ENCODE results near the gene ATP5ME. TPM values are rescaled to one million over a fixed set of nuclear protein-coding genes. Genes with fewer than 3 reads are reported as not detected.

Gene ATP5ME
- total RNA-seq, 4 donors from 2014 or later: 123 to 273 (median 193) TPM

DNA sequence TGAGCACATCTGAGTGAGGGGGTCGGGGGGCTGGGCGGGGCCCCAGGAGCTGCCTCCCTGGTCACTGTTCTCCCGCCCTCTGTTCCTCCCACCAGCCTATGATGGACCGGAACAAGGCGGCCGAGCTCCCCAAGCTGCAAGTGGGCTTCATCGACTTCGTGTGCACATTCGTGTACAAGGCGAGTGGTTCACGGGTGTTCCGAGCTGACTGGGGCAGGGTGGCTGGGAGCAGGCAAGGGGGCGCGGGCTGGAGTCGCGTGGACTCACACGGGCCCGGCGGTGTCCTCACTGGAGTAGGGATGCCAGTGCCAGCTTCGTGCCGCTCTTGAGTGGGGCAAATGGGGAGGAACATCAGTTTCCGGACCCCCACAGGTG lies 7.7 kb downstream of the ATP5ME start:
- TF ChIP-seq CTCF (IDR thresholded peaks at IDR 0.05; ENCODE audit: low read depth): no peak

DNA sequence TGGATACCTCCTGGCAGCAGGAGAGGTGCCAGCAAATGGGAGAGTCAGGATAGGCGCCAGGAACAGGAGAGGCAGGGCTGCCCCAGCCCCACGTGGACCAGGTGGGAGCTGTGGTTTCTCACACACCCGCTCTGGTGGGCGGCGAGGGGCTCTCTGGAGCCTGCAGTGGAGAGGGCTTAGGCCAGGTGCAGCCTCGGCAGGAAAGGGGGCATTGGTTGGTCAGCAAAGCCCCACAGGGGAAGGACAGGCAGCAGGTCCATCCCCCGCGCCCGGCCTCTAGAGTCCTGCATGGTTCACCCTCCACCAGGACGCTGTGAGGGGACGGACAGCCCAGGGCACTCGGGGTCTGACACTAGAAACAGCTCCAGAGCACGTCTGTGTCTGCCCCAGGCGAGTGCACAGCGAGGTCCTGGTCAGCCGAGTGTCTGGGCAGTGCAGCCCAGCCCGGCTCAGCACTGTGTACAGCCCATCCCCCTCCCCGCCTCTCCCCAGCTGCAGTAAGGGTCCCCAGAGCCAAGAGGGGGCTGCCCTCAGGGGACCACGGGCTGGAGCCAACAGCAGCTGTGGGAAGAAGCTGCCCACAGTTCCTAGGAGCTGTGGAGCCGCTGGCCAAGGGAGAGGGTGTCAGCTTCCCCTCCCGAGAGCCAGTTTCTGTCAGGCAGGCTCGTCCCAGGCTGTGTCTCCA lies 8.2 kb downstream of the ATP5ME start:
- no peak for TF ChIP-seq CTCF (IDR thresholded peaks at IDR 0.05; ENCODE audit: low read depth)

- no peak for TF ChIP-seq CTCF (IDR thresholded peaks at IDR 0.05; ENCODE audit: low read depth)
These were observed 8.7 kb downstream of the ATP5ME start for GRCh38 chr4:665381-665750.

DNA sequence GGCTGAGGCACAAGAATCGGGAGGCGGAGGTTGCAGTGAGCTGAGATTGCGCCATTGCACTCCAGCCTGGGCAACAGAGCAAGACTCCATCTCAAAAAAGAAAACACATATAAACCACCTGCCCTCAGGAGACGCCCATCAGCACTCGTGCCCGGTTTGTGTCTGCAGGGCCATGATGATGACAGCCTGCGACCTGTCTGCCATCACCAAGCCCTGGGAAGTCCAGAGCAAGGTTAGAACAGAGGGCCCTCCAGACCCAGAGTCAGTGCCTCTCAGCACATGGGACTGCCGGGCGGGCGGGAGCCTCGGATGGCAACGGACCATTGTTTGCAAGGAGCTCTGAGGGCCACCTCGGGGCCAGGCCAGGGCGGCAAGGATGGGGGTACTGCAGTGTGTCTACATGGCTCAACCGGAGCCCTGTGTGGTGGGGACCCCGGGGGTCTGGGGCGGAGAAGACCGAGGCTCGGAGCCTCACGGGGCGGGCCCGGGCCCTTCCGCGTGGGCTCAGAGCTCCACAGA lies 9.3 kb downstream of the ATP5ME start:
- no peak for TF ChIP-seq CTCF (IDR thresholded peaks at IDR 0.05; ENCODE audit: low read depth)

GRCh38 chr4:663438-664428 lies 10.3 kb downstream of the ATP5ME start:
- no peak for TF ChIP-seq CTCF (IDR thresholded peaks at IDR 0.05; ENCODE audit: low read depth)

DNA sequence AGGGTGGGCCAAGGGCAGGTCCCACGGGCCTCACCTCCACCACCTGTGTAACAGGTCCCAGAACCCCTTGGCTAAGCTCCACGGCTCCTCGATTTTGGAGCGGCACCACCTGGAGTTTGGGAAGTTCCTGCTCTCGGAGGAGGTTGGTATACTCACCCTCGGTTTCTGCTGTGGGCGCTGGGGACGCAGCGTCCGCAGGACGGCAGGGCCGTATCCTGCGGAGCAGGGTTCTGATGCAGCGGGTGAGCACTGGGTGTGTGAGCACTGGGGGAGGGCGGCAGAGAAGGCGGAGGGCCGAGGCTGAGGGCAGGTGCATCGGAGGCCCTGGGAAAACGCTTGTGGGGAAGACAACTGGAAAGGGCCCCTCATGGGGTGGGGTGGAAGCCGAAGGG lies 11.0 kb downstream of the ATP5ME start:
- no peak for TF ChIP-seq CTCF (IDR thresholded peaks at IDR 0.05; ENCODE audit: low read depth)

All from subcutaneous adipose tissue (tissue), 4 donors.